NCI-H774 (cell line): ENCODE measurements around the gene IPO7.
"Not testable (repeated sequence)": the region's sequence is repeated elsewhere in the genome, so short reads cannot be mapped to it uniquely, and the experiment has no call there.

Source experiments
- DNase-seq: peaks from one replicate; lab custom pipeline; 2025; lab: John Stamatoyannopoulos, UW

The IPO7 gene

DNA sequence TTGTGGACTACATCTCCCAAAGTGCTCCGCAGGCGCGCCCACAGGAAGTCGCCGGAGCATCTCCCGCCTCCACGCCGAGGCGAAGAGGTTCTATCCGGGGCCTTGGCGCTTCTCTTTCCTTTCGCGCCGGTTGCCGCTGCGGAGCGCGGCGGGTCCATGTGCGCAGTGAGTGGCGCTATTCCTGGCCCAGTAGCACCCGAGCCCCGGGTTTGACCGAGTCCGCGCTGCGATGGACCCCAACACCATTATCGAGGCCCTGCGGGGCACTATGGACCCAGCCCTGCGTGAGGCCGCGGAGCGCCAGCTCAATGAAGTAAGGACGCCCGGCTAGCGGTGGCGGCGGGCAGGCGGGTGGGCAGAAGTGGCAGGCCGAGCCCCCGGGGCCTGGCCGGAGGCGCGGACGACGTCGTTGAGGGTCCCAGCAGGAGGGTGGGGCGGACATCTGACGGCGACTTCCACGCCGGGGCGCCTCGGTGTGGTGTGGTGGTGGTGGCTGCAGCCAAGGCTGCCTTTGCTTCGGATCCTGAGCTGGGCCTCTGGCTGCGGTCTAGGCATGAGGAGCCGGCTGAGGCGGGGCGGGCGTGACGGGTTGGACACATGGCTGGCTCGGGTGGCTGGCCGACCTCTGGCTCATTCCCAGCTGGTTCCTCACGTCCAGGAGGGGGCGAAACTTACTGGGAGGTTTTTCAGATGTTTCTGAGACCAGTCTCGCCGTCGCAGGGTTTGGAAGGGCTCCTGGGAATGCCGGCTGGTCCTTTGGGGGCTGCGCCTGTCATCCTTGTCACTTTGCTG lies at the start of gene IPO7:
Gene IPO7 (plus strand): TSS at position 118 of the 792 bp plus-strand sequence. CDS start 112 bp downstream, at position 230.
- DNase-seq: peak; percentile 85

DNA sequence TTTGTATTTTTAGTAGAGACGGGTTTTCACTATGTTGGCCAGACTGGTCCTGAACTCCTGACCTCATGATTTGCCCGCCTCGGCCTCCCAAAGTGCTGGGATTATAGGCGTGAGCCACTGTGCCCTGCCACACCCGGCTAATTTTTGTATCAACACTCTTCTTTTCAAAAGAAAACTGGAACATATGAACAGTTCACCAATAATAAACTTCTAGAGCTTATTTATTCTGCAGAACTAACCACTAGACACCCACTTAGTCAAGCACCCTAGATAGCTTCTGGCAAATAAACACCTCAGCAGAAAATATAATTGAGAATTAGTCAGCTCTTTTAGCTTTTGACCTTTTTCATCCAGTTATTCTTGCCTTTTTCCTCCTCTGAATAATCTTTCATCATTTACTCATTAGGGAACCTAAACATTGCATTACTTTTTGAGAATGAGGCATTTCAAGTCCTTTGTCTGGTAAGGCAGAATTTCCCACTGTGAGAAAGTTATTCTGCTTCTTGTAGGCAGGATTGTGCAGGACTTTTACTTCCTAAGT lies 42.7 kb upstream of the IPO7 start:
- DNase-seq: no peak

DNA sequence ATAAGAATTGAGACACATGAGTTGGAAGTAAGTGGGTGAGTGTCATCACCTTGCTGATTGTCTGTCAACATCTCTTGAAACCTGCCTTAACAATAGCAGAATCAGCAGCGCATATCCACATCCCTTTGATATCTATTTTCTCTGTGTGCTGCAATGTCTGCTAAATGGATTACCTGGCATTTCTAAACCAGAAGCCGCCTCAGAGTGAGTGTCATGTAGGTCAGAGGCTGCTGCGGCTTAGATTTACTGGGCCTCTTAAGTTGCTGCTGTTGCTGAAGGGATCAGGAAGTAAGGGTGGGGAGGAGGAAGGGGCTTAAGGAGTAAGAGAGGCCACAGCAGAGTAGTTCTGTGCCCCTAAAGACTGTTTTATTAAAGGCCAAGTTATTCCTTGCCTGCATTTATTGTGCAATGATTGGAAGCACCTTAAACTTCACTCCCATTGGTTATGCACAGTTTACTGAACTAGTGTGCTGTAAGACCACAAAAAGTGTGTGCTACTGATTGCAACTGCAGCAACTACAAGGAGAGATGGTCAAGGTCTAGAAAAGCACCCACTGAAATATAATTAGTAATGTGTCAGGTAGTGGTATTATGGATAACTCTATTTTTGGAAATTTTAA lies 40.3 kb upstream of the IPO7 start:
- no peak for DNase-seq

DNA sequence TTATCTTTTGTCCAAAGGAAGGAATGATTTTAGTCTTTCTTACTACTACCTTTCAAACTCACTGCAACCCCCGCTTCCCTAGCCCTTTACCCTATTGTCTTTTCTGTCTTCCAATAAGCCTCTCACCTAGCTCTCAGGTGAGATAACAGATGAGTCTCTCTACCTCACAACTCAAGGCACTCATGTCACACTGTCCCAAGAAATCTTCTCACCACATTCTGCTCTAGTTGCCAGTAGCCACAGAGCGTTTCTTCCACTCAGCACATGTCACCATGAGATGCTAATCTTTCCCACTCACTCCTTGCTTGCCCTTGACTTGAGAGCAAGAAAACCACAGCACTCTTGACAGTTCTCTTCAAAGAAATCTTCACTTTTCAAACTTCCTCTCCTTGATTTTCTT lies 37.4 kb upstream of the IPO7 start:
- DNase-seq: no peak

DNA sequence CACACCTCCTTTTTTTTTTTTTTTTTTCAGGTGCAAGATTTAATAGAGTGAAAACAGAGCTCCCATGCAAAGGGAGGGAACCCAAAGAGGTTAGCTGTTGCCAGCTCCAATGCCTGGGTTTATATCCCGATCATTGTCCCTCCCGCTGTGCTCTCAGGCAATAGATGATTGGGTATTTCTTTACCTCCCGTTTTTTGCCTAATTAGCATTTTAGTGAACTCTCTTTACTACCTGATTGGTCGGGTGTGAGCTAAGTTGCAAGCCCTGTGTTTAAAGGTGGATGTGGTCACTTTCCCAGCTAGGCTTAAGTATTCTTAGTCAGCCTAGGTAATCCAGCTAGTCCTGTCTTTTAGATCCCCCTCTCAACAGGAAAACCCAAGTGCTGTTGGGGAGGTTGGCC lies 36.7 kb upstream of the IPO7 start:
- not testable (repeated sequence) for DNase-seq

DNA sequence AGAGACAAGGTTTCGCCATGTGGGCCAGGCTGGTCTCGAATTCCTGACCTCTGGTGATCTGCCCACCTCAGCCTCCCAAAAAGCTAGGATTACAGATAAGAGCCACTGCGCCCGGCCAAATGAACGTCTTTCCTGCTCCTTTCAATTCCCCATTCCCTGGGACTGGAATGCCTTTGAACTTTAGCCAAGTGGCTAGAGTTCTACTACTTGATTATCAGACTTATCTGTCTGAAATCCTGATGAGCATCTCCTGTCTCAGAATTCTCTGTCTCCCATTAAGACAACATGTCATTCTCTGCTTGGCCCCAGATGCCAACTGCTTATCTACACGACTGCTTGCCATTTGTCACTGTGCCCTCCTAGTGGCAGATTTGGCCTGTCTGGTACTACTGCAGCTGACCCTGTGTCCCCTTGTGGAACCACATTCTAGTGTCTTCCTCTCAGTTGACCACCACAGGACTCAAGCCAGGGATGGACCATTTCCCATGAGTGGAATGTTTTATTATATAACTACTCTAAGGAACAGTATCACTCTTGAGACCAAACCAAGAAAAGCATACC lies 33.1 kb upstream of the IPO7 start:
- no peak for DNase-seq

DNA sequence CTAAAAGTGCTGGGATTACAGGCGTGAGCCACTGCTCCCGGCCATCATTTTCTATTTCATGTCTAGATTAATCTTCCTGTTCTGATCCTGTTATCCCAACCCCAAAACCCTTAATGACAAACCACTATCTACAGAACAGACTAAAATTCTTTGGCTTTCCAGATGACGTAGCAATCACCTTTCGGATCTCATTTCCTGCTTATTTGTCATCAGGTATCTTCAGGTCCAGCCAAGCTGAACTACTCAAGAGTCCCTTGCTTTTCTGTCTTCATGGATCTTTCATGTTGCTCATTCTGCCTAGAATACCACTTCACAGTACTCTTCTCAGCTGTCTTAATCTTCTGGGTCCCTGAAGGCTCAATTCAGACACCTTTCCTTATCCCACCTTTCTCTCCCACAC lies 27.4 kb upstream of the IPO7 start:
- no peak for DNase-seq

DNA sequence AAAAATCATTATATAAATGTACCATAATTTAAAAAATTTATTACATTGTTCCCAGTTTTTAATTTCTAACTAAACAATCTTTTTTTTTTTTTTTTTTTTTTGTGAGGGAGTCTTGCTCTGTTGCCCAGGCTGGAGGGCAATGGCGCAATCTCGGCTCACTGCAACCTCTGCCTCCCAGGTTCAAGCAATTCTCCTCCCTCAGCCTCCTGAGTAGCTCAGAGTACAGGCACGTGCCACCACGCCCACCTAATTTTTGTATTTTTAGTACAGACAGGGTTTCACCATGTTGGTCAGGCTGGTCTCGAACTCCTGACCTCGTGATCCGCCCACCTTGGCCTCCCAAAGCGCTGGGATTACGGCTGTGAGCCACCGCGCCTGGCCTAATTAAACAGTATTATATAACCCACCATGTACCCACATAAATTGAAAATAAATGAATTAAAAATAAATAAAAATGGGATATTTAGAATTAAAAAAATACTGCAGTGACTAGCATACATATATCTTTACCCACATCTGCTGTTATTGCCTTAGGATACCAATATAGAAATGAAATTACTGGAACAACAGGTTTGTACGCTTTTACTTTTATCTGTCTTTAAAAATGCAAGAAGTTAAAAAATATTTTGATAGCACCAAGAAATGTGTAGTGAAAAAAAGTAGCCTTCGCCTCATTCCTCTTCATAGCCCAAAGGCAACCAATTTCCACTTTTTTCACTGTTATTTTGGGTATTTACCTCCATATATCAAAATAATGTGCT lies 23.4 kb upstream of the IPO7 start:
- not testable (repeated sequence) for DNase-seq

DNA sequence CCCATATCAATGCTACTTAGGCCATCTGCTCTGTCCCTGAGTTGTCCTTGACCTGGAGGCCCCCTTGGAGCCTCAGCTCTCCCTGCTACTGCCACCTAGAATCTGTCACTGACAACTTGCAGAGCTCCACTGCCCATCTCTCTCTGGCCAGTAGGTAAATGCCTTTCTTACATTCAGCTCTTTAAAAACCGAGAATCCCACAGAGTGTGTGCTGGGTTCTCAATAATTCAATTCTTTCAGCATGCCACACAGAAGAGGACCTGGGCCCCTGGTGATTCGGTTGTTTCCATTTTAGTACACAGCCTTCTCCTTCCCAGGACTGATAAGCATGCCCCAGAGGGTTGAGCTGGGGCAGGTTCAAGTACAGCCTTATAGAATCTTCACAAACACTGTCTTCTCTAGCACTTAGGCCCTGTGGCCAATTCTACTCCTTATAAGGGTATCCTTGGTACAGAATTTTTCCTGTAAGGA lies 22.0 kb upstream of the IPO7 start:
- no peak for DNase-seq

DNA sequence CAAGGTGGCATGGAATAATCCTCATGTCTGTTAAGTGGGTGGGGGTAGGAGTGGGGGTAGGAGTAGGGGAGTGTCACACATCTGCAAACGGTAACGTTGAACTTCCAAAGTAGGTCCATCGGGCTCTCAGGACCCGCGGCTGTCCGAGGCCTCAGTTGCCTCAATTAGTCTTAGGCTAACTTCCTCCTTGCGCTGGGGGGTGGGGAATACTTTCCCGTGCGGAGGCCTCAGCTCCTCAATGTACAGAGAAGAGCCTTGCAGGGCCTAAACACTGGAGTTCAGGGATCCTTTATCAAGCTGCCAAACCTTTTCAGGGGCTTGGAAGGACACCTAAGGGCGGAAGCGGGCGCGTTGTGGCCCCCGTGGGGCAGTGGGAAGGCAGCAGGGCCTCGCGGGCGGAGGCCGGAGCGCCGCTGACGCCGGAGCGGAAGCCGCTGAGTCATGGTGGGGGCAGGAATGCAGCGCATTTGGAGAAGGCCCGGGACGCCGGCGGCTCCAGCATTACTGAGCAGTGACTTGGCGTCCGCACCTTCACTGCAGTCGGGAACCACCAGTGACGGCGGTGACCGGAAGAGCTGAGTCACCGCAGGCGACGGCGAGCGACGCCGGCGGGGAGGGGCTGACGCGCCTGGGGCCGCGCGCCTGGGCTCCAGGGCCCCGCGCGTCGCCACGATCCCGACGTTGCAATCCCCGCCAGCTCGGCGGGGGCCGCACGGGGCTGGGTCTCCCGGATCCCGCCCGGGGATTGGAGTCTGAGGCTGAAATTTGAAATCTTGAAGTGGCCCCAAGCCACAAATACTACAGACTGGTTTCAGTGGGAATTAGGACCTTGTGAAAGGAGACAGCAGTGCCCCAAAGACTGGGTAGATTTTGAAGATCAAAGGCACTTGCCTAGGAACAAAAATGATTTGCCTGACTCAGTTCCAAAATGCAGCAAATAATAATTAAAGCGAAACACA lies 20.2 kb upstream of the IPO7 start:
- peak; percentile 82 for DNase-seq

DNA sequence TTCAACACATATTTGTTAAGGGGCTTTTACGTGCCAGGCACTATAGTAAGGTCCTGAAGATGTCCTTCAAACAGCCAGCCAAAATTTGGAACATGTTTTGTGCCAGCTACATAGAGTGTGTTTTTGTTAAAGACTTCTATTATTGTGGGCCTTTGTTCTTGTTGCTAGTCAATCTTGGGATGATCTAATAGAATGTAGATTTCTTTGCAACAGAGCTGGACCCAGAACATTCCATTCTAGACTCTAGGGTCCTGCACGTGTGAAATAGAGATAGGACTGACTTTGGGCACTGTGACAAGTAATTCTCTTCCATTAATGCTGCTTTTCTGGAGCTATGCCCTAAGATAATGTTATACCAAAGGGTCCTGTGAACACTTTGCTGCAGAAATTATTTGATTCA lies 16.9 kb upstream of the IPO7 start:
- no peak for DNase-seq

DNA sequence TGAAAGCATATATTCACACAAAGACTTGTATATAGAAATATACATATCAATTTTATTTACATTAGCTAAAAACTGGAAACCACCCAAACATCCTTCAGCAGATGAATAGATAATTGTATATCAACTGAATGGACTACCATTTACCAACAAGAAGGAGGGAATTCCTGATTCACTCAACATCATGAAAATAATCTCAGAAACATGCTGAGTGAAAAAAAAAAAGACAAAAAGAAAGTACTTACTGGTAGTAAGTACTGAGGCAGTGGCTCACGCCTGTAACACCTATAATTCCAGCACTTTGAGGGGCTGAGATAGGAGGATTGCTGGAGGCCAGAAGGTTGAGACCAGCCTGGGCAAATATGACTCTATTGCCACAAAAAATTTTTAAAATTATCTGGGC lies 7.4 kb upstream of the IPO7 start:
- no peak for DNase-seq

DNA sequence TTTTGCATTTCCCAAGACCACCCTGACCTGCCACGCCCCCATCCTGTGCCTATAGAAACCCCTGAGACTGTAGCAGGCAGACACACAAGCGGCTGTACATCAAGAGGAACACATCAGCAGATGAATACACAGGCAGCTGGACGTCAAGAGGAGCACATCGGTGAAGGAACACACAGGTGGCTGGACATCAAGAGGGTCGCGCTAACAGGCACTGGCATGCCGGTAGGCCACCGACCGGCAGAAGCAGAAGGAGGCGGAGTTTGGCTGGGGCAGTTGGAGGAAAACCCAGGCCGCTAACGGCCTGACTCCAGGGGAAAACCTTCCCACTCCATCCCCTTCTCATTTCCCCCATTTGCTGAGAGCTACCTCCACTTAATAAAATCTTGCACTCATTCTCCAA lies 5.4 kb upstream of the IPO7 start:
- no peak for DNase-seq

DNA sequence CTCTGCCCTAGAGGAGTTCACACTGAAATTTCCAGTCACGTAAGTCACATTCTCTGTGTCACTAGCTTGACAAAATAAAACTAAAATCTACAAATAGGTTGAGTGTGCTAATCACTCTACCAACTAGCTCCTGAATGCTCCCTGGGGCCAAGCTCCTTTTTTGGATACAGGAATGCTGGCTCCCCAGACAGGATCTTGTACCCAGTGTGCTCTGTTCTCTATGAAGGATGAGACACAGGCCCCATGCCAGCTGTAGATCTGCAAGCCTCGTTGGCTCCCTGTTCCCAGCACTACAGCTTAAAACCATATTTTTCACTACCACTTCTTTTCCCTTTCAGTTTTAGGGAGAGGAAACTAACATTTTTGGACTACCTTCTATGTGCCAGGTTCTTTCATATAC lies 3.7 kb upstream of the IPO7 start:
- DNase-seq: no peak

DNA sequence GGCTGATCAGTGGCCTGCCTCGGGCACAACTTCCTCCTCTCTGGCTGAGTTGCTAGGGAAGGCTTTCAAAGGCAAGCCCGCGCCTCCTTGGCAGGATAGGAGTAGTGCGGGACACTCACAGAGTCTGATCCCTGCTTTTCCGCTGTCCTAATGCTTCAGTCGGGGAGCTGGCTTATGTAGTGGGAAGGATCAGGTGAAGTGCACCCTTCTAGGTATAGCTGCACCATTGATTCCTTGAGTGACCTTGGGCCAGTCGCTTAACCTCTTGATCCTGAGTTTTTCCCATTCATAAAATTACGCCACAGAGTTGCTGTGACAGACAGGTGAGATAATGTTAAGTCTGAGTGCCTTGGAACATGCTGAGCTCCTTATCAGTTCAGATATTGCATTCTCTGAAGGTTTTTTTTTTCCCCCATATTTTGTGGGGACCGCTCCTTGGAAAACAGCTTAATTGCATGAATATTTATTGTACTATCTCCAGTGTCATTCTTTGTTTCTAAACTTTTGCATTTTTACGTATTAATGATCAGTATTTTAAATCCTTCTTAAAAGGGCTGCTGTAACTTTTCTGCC lies 961 bp downstream of the IPO7 start:
- no peak for DNase-seq

DNA sequence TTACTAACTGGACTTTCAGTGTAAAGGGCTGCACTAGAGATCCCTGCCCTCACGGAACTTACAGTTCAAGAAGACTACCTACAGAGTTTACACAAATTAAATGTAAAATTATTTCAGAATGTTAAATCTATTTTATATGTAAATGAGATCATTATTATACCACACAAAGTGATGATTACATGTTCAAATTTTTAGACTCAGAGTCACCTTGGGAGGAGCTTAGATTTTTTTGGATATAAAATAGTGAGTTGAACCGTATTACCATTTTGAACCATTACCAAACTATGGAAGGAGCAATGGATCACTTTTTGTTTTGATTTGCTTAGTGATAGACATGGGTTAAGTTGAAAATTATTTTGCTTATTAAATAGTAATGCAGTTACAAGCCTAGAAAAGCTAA lies 1.6 kb downstream of the IPO7 start:
- DNase-seq: no peak

DNA sequence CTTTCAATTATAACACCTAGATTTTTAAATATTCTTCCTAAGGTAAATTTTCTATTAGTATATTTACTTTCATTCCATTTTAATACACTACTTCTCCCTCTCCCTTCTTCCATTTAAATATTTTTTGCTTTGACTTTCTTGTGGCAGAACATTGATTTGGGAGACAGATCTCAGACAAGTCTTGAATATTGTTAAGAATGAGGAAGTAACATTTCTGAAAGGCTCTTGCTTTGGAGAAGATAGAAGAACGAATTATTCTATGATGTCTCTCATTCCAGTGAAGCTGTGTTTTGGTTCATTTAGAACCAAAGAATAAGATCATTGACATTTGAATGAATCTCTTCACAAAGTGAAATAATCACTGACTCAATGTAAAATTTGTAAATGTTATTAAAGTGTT lies 2.4 kb downstream of the IPO7 start:
- DNase-seq: no peak

DNA sequence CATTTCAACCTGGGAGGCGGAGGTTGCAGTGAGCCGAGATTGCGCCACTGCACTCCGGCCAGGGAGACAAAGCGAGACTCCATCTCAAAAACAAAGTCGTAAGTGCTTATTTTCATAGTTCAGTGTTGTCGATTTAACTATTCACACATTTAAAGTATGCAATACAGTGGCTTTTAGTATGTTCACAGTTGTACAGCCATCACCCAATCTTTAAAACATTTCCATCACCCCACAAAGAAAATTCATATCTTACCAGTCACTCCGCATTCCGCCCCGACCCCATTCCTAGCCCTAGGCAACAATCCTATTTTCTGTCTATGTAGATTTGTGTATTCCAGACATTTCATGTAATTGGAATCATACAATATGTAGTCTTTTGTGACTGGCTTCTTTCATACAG lies 11.9 kb downstream of the IPO7 start:
- no peak for DNase-seq

DNA sequence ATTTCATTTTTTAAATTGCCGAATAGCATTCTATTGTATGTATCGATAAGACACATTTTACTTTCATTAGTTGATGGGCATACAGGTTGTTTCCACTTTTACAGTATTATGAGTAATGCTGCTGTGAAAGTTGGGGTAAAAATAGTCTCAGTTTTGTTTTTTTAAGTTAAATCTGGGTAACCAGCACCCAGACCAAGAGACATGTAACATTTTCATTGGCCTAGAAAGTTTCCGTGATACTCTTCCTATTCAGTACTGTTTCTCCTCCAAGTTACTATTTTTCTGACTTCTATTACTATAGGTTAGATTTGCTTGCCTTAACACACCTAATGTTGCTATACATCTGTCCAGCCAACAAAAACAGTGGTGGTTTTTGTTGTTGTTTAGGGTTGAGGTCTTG lies 12.3 kb downstream of the IPO7 start:
- no peak for DNase-seq

DNA sequence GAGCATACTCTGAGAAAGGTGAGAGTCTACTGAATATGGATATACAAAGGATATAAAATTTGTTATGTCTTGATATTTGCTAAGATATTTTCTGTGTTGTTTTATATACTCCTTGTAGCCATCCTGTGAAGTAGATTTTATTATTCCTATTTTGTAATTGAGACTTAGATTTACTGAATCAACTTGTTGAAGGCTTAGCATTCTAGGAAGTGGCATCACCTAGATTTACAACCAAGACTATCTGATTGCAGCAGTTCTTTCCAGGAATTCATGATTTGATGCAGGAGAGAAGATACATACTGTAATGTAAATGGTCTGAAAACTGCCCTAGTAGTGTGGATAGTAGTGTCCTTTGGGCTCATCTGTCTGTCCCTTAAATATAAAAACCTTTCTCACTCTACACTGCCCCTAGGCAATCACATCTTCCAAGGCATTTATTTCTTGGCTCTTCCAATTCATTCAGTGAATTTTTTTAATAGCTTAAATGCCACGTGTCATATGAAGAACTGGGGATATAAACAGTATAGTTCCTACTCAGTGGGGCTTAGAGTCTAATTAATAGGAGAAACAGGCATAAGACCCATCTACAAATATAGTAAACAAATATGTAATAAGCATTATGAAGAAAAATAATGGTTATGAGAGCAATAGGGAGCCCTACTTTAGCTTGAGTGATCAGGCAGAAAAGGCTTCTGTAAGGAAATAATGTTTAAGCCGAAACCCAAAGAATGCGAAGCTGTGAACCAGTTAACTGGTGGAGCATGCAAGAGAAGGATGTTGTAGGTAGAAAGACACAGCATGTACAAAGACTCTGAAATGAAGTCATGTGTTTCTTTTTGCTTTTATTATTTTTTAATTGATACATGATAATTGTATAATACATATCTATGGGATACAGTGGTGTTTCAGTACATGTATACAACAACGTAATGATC lies 13.6 kb downstream of the IPO7 start:
- no peak for DNase-seq
